Lower leg skin (tissue), 4 donors: ENCODE results near the gene BCL3. TPM values are rescaled to one million over a fixed set of nuclear protein-coding genes. Genes with fewer than 3 reads are reported as not detected.

Experiments
- DNase-seq, 2 donors: peaks; one replicate each; pipeline ENCODE4 v3.0.0-alpha.2; 2019; ENCODE audit warnings: low spot score in 2 of 2
- H3K4me3 ChIP-seq: fragments of 200-600 bp; sonication (generic); 2 replicates; pipeline ENCODE4 v1.5.1; 2017; ENCODE audit warnings: mild to moderate bottlenecking, low read depth; ENCODE audit not compliant: poor library complexity, severe bottlenecking
- CTCF ChIP-seq, 3 donors: fragments of 450-650 bp; IDR thresholded peaks; one replicate each; pipeline ENCODE4 v1.5.1; 2016; ENCODE audit warnings: antibody characterized with exemption in 3 of 3, mild to moderate bottlenecking in 3 of 3, moderate library complexity in 2 of 3
- POLR2A ChIP-seq, 2 donors: fragments of 450-650 bp; IDR thresholded peaks; one replicate each; pipeline ENCODE4 v1.6.1; 2016 to 2017; ENCODE audit warnings: antibody characterized with exemption in 2 of 2, mild to moderate bottlenecking in 1 of 2, moderate library complexity in 1 of 2
- WGBS, 2 donors: methylation state at CpG; one replicate each; pipeline ENCODE4 v1.1.5; 2018; 5-methylcytosine and 5-hydroxymethylcytosine counted together
- intact Hi-C: fragments of 100-400 bp; cut with DNase I; formaldehyde crosslinking; loops from one replicate; pipeline ENCODE4 v1.15.0; 2023; ENCODE audit warnings: low total_unique reads
- total RNA-seq, 4 donors: library from RNA; depleted of rRNA; stranded (reverse); fragments of >200 nt; gene quantifications; one replicate each; pipeline ENCODE4 v1.1.0, GENCODE V29; 2016

The BCL3 gene
- total RNA-seq, 4 donors from 2014 or later: 17.1 to 27.3 (median 19.0) TPM

- TF ChIP-seq POLR2A (IDR thresholded peaks at IDR 0.05) (no peak), CTCF (IDR thresholded peaks at IDR 0.05) (no peak)
- no peak overlapping the region for H3K4me3 ChIP-seq
- WGBS, 2 donors: 38 to 51% methylated on average over 12 to 13 of the region's 13 CpGs
- intact Hi-C loops: no loop called here
- DNase-seq: no peak
Observed at GRCh38 chr19:44737238-44738071, 11.1 kb upstream of the BCL3 start.

GRCh38 chr19:44738136-44738535, 10.4 kb upstream of the BCL3 start:
- 81 to 91% methylated on average over 2 of the region's 2 CpGs for WGBS, 2 donors
- no peak for DNase-seq
- intact Hi-C loops: no loop called here

DNA sequence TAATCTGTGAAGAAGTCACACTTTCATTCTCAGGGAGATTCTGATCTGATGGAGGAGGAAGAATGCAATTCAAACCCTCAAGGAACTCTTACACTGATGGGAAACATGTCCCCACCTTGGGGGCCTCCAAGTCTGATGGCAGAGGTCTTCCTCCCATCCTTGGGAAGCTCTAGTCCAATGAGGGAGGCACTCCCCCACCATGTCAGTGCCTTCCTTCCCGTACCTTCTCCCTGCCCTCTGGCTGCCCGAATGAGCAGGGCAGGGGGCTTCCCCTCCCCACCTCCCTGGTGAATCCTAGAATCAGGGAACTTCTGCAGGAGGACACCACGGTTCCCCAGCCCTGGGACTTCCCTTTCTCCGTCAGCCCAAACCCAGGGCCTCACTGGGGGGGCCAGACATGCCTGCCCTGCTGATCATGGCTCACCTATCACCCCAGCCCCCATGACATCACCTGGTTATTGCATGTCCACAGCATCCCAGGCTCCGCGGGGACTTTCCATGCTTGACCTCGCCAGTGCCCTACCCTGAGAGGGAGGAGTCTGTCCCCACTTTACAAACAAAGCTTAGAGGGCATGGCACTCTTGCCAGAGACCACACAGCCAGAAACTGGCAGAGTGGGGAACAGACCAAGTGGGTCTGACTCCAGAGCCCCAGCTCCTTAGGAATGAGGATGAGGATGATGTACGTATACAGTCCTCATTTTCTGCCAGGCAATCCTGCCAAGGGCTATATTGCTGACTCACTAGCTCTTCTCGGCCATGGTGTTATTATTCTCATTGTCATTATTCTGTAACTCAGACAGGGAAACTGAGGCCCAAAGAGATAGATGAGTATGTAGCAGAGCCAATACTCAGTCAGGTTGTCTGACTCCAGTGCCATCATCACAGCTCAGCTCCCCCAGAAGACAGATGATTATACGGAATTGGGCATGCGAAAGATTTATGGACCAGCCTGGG, 9.6 kb upstream of the BCL3 start:
- DNase-seq: no peak
- intact Hi-C loops: no loop called here
- H3K4me3 ChIP-seq: no peak overlapping the region
- WGBS, 2 donors: 53 to 54% methylated on average over 11 of the region's 11 CpGs
- TF ChIP-seq POLR2A (IDR thresholded peaks at IDR 0.05) (no peak), CTCF (IDR thresholded peaks at IDR 0.05) (no peak)

More at GRCh38 chr19:44738136-44738535, 10.4 kb upstream of the BCL3 start:
- no peak overlapping the region for H3K4me3 ChIP-seq
- TF ChIP-seq CTCF (IDR thresholded peaks at IDR 0.05) (no peak), POLR2A (IDR thresholded peaks at IDR 0.05) (no peak)

- H3K4me3 ChIP-seq: no peak overlapping the region
- WGBS, 2 donors: 60 to 65% methylated on average over 3 of the region's 3 CpGs
- no peak for DNase-seq
- intact Hi-C loops: no loop called here
- no peak for TF ChIP-seq POLR2A (IDR thresholded peaks at IDR 0.05)
- TF ChIP-seq CTCF (IDR thresholded peaks at IDR 0.05): no peak
Observed at GRCh38 chr19:44740351-44740824, 8.1 kb upstream of the BCL3 start.

DNA sequence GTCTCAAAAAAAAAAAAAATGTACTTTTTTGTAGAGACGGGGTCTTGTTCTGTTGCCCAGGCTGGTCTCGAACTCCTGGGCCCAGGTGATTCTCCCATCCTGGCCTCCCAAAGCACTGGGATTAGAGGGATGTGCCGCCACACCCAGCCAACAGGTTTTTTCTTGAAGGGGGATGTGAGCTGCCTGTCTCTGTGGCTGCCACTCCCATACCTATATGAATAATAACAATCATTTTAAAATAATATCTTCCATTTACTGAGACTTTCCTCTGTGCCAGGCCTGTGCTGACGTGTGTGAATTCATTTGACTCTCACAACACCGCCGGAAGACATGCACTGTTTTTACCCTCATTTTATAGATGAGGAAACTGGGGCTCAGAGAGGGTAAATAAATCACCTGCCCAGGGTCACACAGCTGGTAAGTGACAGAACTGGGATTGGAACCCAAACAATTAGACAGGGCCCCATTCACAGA, 7.2 kb upstream of the BCL3 start:
- peak in 1 of 2 donors; percentile 59 for DNase-seq
- WGBS, 2 donors: 28 to 30% methylated on average over 6 of the region's 6 CpGs
- TF ChIP-seq POLR2A (IDR thresholded peaks at IDR 0.05) (no peak), CTCF (IDR thresholded peaks at IDR 0.05) (no peak)
- intact Hi-C loops: no loop called here
- H3K4me3 ChIP-seq: no peak overlapping the region
